HCT116 (cell line): ENCODE results near the gene DDX28.

ENCODE experiments used
- CEBPB ChIP-seq: IDR thresholded peaks from 2 replicates; pipeline ENCODE4 v1.6.1; 2012; ENCODE audit warnings: low read depth
- EGR1 ChIP-seq: IDR thresholded peaks from 2 replicates; pipeline ENCODE4 v1.6.1; 2012; ENCODE audit warnings: low read depth
- ELF1 ChIP-seq: IDR thresholded peaks from 2 replicates; pipeline ENCODE4 v1.6.1; 2012; ENCODE audit warnings: low read depth, borderline replicate concordance
- EZH2 ChIP-seq: fragments of 200-600 bp; sonication (generic); IDR thresholded peaks from 2 replicates; pipeline ENCODE4 v1.6.1; 2017; ENCODE audit warnings: antibody characterized with exemption, mixed run types
- RAD21 ChIP-seq: IDR thresholded peaks from 2 replicates; pipeline ENCODE4 v1.6.1; 2012; ENCODE audit warnings: low read depth, mild to moderate bottlenecking
- TF ChIP-seq, protein P1 (sequence below), 3 experiments: fragments of 200-600 bp in 1 of 3; sonication (generic) in 1 of 3; IDR thresholded peaks in 2 of 3; conservative IDR thresholded peaks in 1 of 3; 2 replicates each; pipeline ENCODE4 v1.5.1; 2012 to 2017; ENCODE audit warnings: low read depth in 2 of 3, low read length in 2 of 3, antibody characterized with exemption in 1 of 3, borderline replicate concordance in 1 of 3, control low read depth in 1 of 3, mild to moderate bottlenecking in 1 of 3, mixed read lengths in 1 of 3, mixed run types in 1 of 3, moderate library complexity in 1 of 3; ENCODE audit not compliant: insufficient read depth in 1 of 3
- TF ChIP-seq, protein P2 (sequence below): IDR thresholded peaks from 2 replicates; pipeline ENCODE4 v1.6.1; 2012

- TF ChIP-seq CEBPB (no peak), EZH2 (no peak), ELF1 (no peak), RAD21 (no peak), EGR1 (no peak)
- TF ChIP-seq, protein P1, sequence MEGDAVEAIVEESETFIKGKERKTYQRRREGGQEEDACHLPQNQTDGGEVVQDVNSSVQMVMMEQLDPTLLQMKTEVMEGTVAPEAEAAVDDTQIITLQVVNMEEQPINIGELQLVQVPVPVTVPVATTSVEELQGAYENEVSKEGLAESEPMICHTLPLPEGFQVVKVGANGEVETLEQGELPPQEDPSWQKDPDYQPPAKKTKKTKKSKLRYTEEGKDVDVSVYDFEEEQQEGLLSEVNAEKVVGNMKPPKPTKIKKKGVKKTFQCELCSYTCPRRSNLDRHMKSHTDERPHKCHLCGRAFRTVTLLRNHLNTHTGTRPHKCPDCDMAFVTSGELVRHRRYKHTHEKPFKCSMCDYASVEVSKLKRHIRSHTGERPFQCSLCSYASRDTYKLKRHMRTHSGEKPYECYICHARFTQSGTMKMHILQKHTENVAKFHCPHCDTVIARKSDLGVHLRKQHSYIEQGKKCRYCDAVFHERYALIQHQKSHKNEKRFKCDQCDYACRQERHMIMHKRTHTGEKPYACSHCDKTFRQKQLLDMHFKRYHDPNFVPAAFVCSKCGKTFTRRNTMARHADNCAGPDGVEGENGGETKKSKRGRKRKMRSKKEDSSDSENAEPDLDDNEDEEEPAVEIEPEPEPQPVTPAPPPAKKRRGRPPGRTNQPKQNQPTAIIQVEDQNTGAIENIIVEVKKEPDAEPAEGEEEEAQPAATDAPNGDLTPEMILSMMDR (IDR thresholded peaks at IDR 0.05 in 2 of 3, conservative IDR thresholded peaks at IDR 0.05 in 1 of 3; ENCODE audit: borderline replicate concordance in 1 of 3, insufficient read depth in 1 of 3, low read depth in 2 of 3, low read length in 2 of 3): no peak
- TF ChIP-seq, protein P2, sequence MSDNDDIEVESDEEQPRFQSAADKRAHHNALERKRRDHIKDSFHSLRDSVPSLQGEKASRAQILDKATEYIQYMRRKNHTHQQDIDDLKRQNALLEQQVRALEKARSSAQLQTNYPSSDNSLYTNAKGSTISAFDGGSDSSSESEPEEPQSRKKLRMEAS: no peak
These were observed 33.0 kb downstream of the DDX28 start for GRCh38 chr16:67990018-67990386.
